Measurements from ENCODE around the gene CSF1R.

Gene CSF1R

GRCh38 chr5:150068961-150069645 lies 17.3 kb downstream of the CSF1R start:
- H3K27ac ChIP-seq (ENCODE audit: insufficient read depth, low read depth, low read length, poor library complexity, severe bottlenecking): no peak overlapping the region
- H3K4me1 ChIP-seq (ENCODE audit: control insufficient read depth, insufficient read depth, low read length): peaks cover 7% of the 10 kb centered on the region
- H3K4me3 ChIP-seq (ENCODE audit: insufficient read depth, low read depth, low read length): no peak overlapping the region
- no peaks in the 10 kb centered on the region for H3K9me3 ChIP-seq (ENCODE audit: control insufficient read depth, low read length)
- H3K36me3 ChIP-seq (ENCODE audit: control insufficient read depth, insufficient read depth, low read length): no peaks in the 10 kb centered on the region
- WGBS, 2 experiments: 91 to 95% methylated on average over 12 of the region's 12 CpGs
- H3K27me3 ChIP-seq (ENCODE audit: control insufficient read depth, insufficient read depth, low read length, poor library complexity, severe bottlenecking): no peaks in the 10 kb centered on the region

- H3K36me3 ChIP-seq (ENCODE audit: control insufficient read depth, insufficient read depth, low read length): no peaks in the 10 kb centered on the region
- 88 to 92% methylated on average over 4 of the region's 4 CpGs for WGBS, 2 experiments
Observed at GRCh38 chr5:150068472-150068871, 17.9 kb downstream of the CSF1R start.

DNA sequence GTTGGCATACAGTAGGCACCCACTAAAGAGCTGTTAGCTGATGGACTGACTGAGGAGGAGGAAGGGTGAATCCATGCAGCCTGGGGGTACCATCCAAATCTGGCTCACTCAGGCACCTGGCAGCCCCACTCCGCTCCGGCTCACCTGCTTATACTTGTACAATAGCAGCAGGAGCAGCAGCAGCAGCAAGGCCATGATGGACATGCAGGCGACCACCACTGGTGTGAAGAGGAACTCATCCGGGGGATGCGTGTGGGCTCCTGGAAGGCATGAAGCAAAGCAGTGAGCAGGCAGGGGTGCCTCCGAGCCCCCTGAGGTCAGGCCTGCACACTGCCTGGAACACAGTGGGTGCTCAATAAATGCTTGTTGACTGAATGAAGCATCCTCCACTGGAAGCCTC lies 18.3 kb downstream of the CSF1R start:
- H3K9me3 ChIP-seq (ENCODE audit: control insufficient read depth, low read length): no peaks in the 10 kb centered on the region

More at GRCh38 chr5:150068472-150068871, 17.9 kb downstream of the CSF1R start:
- no peak overlapping the region for H3K27ac ChIP-seq (ENCODE audit: insufficient read depth, low read depth, low read length, poor library complexity, severe bottlenecking)
- H3K27me3 ChIP-seq (ENCODE audit: control insufficient read depth, insufficient read depth, low read length, poor library complexity, severe bottlenecking): no peaks in the 10 kb centered on the region
- no peaks in the 10 kb centered on the region for H3K9me3 ChIP-seq (ENCODE audit: control insufficient read depth, low read length)
- H3K4me1 ChIP-seq (ENCODE audit: control insufficient read depth, insufficient read depth, low read length): peaks cover 8% of the 10 kb centered on the region
- no peak overlapping the region for H3K4me3 ChIP-seq (ENCODE audit: insufficient read depth, low read depth, low read length)

DNA sequence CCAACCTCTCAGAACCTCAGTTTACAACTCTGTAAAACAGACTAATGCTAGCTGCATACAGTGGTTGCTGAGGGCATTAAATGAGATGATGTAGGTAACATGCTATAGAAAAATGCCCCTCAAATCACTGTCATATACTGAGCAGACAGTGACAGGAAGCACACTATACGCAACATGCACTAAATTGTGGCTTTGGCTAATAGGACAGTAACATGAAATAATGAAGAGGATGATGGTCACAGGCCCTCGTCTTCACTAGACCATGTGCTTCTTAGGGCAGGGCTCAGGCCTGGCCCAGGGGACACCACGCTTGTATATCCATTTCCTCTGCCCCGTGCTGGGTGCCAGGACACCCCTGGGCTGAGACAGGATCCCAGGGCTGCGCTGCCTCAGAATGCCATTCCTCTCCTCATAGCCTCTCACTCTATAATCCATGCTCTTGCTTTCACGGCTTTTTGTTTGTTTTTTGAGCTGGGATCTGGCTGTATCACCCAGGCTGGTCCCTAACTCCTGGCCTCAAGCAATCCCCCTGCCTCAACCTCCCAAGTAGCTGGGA lies 18.9 kb downstream of the CSF1R start:
- H3K4me3 ChIP-seq (ENCODE audit: insufficient read depth, low read depth, low read length): no peak overlapping the region
- WGBS, 2 experiments: 93 to 95% methylated on average over 6 of the region's 6 CpGs

More for the DNA sequence above, 18.3 kb downstream of the CSF1R start:
- Histone ChIP-seq H3K4me1 (ENCODE audit: control insufficient read depth, insufficient read depth, low read length) (peaks cover 8% of the 10 kb centered on the region), H3K27me3 (ENCODE audit: control insufficient read depth, insufficient read depth, low read length, poor library complexity, severe bottlenecking) (no peaks in the 10 kb centered on the region), H3K27ac (ENCODE audit: insufficient read depth, low read depth, low read length, poor library complexity, severe bottlenecking) (no peak overlapping the region), H3K4me3 (ENCODE audit: insufficient read depth, low read depth, low read length) (no peak overlapping the region), H3K36me3 (ENCODE audit: control insufficient read depth, insufficient read depth, low read length) (no peaks in the 10 kb centered on the region)
- WGBS, 2 experiments: 95% methylated on average over 6 of the region's 6 CpGs

DNA sequence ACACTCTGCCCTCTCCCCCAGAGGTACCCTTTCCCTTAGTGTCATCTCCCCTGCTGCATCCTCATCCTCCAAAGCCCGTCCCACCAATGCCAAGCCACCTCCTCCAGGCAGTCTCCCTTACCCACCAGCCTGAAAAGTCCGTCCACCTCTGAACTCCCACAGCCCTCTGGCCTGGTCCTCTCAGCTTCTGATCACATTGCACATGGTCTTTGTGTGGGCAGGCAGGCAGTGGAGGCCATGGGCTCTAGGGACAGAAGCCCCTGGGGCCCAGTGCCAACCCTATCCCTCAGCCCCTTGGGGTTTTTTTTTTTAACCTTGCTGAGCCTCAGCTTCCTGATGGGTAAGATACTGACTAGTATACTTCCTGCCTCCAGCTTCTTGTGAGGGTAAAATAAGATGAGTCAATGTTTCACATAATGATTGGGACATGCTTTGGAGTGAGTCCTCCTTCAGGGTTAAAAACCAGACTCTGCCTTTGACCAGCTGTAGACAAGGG lies 19.4 kb downstream of the CSF1R start:
- Histone ChIP-seq H3K4me1 (ENCODE audit: control insufficient read depth, insufficient read depth, low read length) (peaks cover 8% of the 10 kb centered on the region), H3K27ac (ENCODE audit: insufficient read depth, low read depth, low read length, poor library complexity, severe bottlenecking) (no peak overlapping the region), H3K27me3 (ENCODE audit: control insufficient read depth, insufficient read depth, low read length, poor library complexity, severe bottlenecking) (no peaks in the 10 kb centered on the region), H3K9me3 (ENCODE audit: control insufficient read depth, low read length) (no peaks in the 10 kb centered on the region), H3K4me3 (ENCODE audit: insufficient read depth, low read depth, low read length) (no peak overlapping the region), H3K36me3 (ENCODE audit: control insufficient read depth, insufficient read depth, low read length) (no peaks in the 10 kb centered on the region)
- WGBS, 2 experiments: 93 to 95% methylated on average over 2 of the region's 2 CpGs

More for the DNA sequence above, 18.9 kb downstream of the CSF1R start:
- no peaks in the 10 kb centered on the region for H3K9me3 ChIP-seq (ENCODE audit: control insufficient read depth, low read length)
- no peaks in the 10 kb centered on the region for H3K36me3 ChIP-seq (ENCODE audit: control insufficient read depth, insufficient read depth, low read length)
- peaks cover 8% of the 10 kb centered on the region for H3K4me1 ChIP-seq (ENCODE audit: control insufficient read depth, insufficient read depth, low read length)
- no peaks in the 10 kb centered on the region for H3K27me3 ChIP-seq (ENCODE audit: control insufficient read depth, insufficient read depth, low read length, poor library complexity, severe bottlenecking)
- H3K27ac ChIP-seq (ENCODE audit: insufficient read depth, low read depth, low read length, poor library complexity, severe bottlenecking): no peak overlapping the region

DNA sequence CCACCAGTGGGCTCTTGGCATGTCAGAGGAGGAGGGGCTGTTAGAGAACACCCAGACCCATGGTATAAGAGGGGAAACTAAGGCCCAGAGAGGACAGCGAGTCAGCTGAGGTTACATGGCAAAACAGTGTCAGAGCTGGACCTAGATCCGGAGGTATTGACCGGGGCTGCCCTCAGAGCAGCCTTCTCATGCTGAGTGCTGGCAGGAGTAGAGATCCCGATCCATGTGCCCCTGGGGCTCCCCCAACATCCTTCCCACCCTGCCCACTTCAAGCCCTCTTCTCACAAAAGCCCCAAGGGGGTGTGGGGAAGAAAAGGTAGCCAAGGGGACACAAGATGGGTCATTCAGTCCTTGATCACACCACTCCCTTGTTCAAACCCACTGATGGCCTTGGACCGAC lies 19.9 kb downstream of the CSF1R start:
- Histone ChIP-seq H3K27me3 (ENCODE audit: control insufficient read depth, insufficient read depth, low read length, poor library complexity, severe bottlenecking) (no peaks in the 10 kb centered on the region), H3K4me1 (ENCODE audit: control insufficient read depth, insufficient read depth, low read length) (peaks cover 8% of the 10 kb centered on the region), H3K4me3 (ENCODE audit: insufficient read depth, low read depth, low read length) (no peak overlapping the region), H3K9me3 (ENCODE audit: control insufficient read depth, low read length) (no peaks in the 10 kb centered on the region), H3K36me3 (ENCODE audit: control insufficient read depth, insufficient read depth, low read length) (no peaks in the 10 kb centered on the region), H3K27ac (ENCODE audit: insufficient read depth, low read depth, low read length, poor library complexity, severe bottlenecking) (no peak overlapping the region)
- WGBS, 2 experiments: 90 to 94% methylated on average over 5 of the region's 5 CpGs

DNA sequence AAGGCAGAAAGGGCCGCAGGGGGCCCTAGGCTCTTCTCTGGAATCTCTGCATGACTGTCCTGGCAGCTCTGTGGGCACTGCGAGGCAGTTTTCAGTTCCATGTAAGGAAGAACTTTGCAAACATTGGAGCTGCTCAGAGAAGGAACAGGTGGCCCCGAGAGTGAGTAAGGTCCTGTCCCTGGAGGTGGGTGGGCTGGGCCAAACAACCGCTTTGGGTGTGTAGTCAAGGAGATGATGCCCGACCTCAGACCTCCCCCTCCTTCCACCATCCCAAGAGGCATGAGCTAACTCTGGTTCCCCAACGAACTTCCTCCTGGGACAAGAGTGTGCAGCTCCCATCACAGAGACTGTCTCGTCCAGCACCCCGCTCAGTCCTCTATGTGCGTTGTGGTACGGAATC lies 20.5 kb downstream of the CSF1R start:
- Histone ChIP-seq H3K36me3 (ENCODE audit: control insufficient read depth, insufficient read depth, low read length) (no peaks in the 10 kb centered on the region), H3K4me3 (ENCODE audit: insufficient read depth, low read depth, low read length) (no peak overlapping the region), H3K4me1 (ENCODE audit: control insufficient read depth, insufficient read depth, low read length) (peaks cover 8% of the 10 kb centered on the region), H3K27ac (ENCODE audit: insufficient read depth, low read depth, low read length, poor library complexity, severe bottlenecking) (no peak overlapping the region), H3K9me3 (ENCODE audit: control insufficient read depth, low read length) (no peaks in the 10 kb centered on the region), H3K27me3 (ENCODE audit: control insufficient read depth, insufficient read depth, low read length, poor library complexity, severe bottlenecking) (no peaks in the 10 kb centered on the region)
- 87 to 88% methylated on average over 10 of the region's 10 CpGs for WGBS, 2 experiments

- H3K4me1 ChIP-seq (ENCODE audit: control insufficient read depth, insufficient read depth, low read length): peaks cover 8% of the 10 kb centered on the region
- H3K9me3 ChIP-seq (ENCODE audit: control insufficient read depth, low read length): no peaks in the 10 kb centered on the region
- 83 to 84% methylated on average over 6 of the region's 6 CpGs for WGBS, 2 experiments
- H3K36me3 ChIP-seq (ENCODE audit: control insufficient read depth, insufficient read depth, low read length): no peaks in the 10 kb centered on the region
- H3K4me3 ChIP-seq (ENCODE audit: insufficient read depth, low read depth, low read length): no peak overlapping the region
- H3K27me3 ChIP-seq (ENCODE audit: control insufficient read depth, insufficient read depth, low read length, poor library complexity, severe bottlenecking): no peaks in the 10 kb centered on the region
- no peak overlapping the region for H3K27ac ChIP-seq (ENCODE audit: insufficient read depth, low read depth, low read length, poor library complexity, severe bottlenecking)
Observed at GRCh38 chr5:150065346-150065745, 21.0 kb downstream of the CSF1R start.

DNA sequence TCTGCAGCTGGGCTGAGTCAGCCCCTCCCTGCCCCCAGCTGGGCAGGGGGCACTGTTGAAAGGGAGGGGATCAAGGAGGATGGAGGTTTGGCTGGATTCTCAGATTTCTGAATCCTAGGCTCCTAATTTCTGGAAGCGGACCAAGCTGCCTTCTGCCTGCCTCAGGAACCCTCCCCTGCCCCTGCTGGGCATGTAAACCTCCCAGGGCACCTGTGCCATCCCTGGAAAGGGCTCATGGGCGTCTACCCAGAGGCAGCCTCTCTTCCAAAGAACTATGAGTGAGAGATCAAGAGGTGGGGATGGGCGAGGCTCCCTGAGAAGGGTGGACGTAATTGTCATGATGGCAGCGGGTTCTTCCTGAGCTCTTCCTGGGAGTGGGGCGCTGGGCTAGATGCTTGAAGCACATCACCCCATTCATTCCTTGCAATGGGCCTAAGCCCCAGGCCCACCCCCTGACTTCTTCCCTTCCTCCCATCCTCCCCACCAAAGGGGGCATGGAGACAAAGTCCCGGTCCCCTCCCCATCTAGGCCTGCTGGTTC lies 21.6 kb downstream of the CSF1R start:
- no peak overlapping the region for H3K4me3 ChIP-seq (ENCODE audit: insufficient read depth, low read depth, low read length)
- H3K36me3 ChIP-seq (ENCODE audit: control insufficient read depth, insufficient read depth, low read length): no peaks in the 10 kb centered on the region
- H3K4me1 ChIP-seq (ENCODE audit: control insufficient read depth, insufficient read depth, low read length): peaks cover 8% of the 10 kb centered on the region
- H3K27me3 ChIP-seq (ENCODE audit: control insufficient read depth, insufficient read depth, low read length, poor library complexity, severe bottlenecking): no peaks in the 10 kb centered on the region
- WGBS, 2 experiments: 87 to 90% methylated on average over 7 of the region's 7 CpGs
- H3K9me3 ChIP-seq (ENCODE audit: control insufficient read depth, low read length): no peaks in the 10 kb centered on the region
- H3K27ac ChIP-seq (ENCODE audit: insufficient read depth, low read depth, low read length, poor library complexity, severe bottlenecking): no peak overlapping the region

DNA sequence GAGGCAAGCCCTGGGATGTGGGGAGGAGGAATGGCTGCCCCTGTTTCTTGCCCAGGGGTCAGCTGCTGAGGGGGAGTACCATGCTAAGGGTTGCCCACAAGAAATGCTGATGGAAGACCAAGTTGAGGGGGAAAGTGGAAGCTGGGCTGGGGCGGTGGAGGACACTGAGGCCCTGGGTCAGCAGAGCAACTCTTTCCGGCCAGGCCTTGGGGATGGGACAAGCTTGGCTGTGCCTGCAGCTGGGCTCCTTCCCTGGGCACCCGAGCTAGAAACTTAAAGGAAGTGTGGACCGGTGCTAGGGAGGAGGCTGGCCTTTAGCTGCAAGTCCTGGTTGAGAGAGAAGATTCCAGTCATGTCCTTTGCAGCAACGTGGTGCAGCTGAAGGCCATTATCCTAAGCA lies 22.7 kb downstream of the CSF1R start:
- Histone ChIP-seq H3K4me1 (ENCODE audit: control insufficient read depth, insufficient read depth, low read length) (peaks cover 8% of the 10 kb centered on the region), H3K27me3 (ENCODE audit: control insufficient read depth, insufficient read depth, low read length, poor library complexity, severe bottlenecking) (no peaks in the 10 kb centered on the region), H3K4me3 (ENCODE audit: insufficient read depth, low read depth, low read length) (no peak overlapping the region), H3K9me3 (ENCODE audit: control insufficient read depth, low read length) (no peaks in the 10 kb centered on the region), H3K27ac (ENCODE audit: insufficient read depth, low read depth, low read length, poor library complexity, severe bottlenecking) (no peak overlapping the region), H3K36me3 (ENCODE audit: control insufficient read depth, insufficient read depth, low read length) (no peaks in the 10 kb centered on the region)
- WGBS, 2 experiments: 95 to 96% methylated on average over 5 of the region's 5 CpGs

Data from ectodermal cell (in vitro differentiated cells).